ENCODE results near the gene FNIP1.

Gene FNIP1

DNA sequence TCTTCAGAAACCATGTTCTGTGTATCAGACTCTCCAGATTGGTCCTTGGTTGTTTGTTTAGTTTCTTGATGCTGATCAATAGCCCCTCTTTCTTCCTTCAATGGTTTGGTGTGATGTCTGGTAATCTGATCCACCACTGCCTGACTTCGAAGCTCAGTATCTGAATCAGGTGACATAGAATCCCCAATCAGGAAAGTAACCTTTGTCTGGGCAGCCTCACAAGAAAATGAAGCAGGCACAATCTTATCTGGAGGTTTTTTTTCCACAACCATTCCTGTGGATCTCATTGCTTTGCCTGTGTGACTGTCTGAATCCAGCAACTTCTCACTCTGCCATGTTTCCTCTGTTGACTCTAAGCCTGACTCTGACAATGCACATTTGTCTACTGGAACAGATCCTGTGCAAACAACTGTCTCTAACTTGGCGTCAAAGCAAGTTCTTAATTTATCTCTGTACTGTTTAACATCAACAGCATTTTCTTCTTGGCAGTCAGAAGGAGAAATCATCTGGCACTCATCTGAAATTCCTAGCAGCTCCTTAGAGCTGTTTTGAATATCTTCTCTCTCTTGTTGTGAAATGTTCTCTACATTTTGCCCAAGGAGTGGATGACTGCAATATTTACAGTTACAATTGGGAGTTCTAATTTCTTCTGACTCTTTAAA lies 124.7 kb downstream of the FNIP1 start:
- Histone ChIP-seq H3K4me3 (peak overlapping the region; percentile 34), H3K27ac (peak overlapping the region; percentile 71 to 87)
- TF ChIP-seq, protein P1, sequence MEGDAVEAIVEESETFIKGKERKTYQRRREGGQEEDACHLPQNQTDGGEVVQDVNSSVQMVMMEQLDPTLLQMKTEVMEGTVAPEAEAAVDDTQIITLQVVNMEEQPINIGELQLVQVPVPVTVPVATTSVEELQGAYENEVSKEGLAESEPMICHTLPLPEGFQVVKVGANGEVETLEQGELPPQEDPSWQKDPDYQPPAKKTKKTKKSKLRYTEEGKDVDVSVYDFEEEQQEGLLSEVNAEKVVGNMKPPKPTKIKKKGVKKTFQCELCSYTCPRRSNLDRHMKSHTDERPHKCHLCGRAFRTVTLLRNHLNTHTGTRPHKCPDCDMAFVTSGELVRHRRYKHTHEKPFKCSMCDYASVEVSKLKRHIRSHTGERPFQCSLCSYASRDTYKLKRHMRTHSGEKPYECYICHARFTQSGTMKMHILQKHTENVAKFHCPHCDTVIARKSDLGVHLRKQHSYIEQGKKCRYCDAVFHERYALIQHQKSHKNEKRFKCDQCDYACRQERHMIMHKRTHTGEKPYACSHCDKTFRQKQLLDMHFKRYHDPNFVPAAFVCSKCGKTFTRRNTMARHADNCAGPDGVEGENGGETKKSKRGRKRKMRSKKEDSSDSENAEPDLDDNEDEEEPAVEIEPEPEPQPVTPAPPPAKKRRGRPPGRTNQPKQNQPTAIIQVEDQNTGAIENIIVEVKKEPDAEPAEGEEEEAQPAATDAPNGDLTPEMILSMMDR (IDR thresholded peaks at IDR 0.05) = no peak
- no peak for DNase-seq (ENCODE audit: low spot score)

DNA sequence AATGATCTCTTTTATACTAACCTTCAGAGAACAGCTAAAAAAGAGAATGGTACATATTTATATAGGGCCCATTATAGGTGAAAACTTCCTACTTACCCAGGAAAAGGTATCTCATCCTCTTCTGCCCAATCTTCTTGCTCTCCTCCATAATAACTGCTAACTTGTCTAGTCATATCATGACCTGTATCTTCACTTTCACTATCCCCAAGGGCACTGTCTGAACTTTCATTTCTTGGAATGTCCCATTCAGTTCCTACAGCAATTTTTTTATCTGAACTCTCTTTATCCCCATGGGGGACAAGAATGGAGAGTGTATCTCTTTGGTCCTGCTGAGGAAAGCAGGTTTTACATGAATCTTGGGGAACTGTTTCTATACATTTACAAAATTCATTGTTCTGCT lies 125.4 kb downstream of the FNIP1 start:
- Histone ChIP-seq H3K4me3 (no peak overlapping the region), H3K27ac (peak overlapping the region; percentile 71 to 87)
- no peak for DNase-seq (ENCODE audit: low spot score)
- TF ChIP-seq, protein P1 (IDR thresholded peaks at IDR 0.05) = no peak

DNA sequence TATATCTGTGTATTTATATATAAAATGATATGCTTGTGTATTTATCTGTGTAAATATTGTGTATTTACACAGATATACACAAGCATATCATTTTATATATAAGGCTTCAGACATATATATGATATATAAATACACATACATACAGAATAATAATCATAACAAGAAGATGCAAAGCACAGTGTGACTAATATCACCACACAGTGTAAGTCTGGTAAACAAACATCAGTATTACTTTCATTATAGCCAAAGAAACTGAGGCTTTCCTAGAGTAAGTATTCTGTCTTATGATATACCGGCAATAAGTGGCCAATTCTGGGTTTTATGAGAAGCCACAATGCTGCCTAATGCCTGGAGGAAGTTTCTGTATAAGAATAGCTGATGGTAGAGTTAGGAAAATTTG lies 131.9 kb downstream of the FNIP1 start:
- no peak overlapping the region for H3K4me3 ChIP-seq
- H3K27ac ChIP-seq = no peak overlapping the region
- no peak for DNase-seq (ENCODE audit: low spot score)
- TF ChIP-seq, protein P1 (IDR thresholded peaks at IDR 0.05) = no peak

DNA sequence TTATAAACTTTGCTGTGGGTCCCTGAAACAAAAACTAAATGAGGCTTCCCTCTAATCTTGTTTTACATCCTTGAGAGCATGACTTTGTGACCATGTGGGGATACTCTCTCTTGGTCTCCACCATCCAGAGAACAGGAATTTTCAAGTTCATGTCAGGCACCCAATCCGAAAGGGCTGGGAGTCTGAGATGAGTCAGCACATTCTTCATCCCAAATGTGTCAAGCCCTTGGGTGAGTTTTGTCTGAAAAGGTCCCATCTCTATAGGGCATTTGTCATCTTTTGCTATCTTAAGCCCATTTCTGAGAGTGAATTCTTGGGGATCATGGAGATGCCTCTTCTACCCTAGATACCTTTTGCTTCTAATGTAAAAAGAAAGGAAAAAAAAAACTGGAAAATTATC lies 134.9 kb downstream of the FNIP1 start:
- H3K4me3 ChIP-seq = no peak overlapping the region
- no peak for DNase-seq (ENCODE audit: low spot score)
- no peak overlapping the region for H3K27ac ChIP-seq
- TF ChIP-seq, protein P1 (IDR thresholded peaks at IDR 0.05) = no peak

DNA sequence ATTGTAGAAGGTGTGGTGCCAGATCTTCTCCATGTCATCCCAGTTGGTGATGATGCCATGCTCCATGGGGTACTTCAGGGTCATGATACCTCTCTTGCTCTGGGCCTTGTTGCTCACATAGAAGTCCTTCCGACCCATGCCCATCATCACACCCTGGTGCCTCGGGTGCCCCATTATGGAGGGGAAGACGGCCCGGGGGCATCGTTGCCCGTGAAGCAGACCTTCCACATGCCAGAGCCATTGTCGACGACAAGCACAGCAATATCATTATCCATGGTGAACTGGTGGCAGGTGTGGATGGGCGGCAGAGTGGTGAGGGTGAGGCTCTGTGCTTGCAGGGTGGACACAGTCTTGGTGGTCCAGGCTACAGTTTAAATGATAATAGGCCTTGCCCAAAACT lies 137.0 kb downstream of the FNIP1 start:
- DNase-seq (ENCODE audit: low spot score) = no peak
- TF ChIP-seq, protein P1 (IDR thresholded peaks at IDR 0.05) = no peak
- no peak overlapping the region for H3K27ac ChIP-seq
- no peak overlapping the region for H3K4me3 ChIP-seq

DNA sequence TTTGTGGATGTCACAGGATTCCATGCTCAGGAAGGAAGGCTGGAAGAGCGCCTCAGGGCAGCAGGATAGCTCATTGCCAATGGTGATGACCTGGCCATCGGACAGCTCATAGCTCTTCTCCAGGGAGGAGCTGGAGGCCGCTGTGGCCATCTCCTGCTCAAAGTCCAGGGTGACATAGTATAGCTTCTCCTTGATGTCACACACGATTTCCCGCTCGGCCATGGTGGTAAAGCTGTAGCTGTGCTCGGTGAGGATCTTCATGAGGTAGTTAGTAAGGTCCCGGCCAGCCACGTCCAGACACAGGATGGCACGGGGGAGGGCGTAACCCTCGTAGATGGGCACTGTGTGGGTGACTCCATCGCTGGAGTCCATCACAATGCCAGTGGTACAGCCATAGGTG lies 137.5 kb downstream of the FNIP1 start:
- TF ChIP-seq, protein P1 (IDR thresholded peaks at IDR 0.05) = no peak
- DNase-seq (ENCODE audit: low spot score) = no peak
- Histone ChIP-seq H3K27ac (no peak overlapping the region), H3K4me3 (no peak overlapping the region)

DNA sequence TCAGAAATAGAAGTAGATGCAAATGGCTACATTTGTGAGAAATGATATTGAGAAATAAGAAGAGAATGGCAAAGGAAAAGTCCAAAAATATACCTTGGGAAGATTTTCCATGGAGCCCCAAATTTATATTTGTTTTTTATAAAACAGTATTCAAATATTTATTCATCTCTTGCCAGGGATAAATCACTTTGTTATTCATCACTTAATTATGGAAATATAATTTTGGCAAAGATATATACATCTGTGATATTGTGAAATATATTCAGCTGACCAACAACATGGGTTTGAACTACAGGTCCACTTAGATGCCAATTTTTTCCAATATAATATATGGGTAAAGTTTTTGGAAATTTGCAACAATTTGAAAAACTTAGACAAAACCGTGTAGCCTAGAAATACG lies 142.0 kb downstream of the FNIP1 start:
- Histone ChIP-seq H3K27ac (no peak overlapping the region), H3K4me3 (no peak overlapping the region)
- TF ChIP-seq, protein P1 (IDR thresholded peaks at IDR 0.05) = no peak
- DNase-seq (ENCODE audit: low spot score) = no peak
